ENCODE results near the gene TXNDC11. TPM values are rescaled to one million over a fixed set of nuclear protein-coding genes. Genes with fewer than 3 reads are reported as not detected.

Gene TXNDC11
- total RNA-seq, 2 experiments from 2014 or later: 111 to 112 TPM

DNA sequence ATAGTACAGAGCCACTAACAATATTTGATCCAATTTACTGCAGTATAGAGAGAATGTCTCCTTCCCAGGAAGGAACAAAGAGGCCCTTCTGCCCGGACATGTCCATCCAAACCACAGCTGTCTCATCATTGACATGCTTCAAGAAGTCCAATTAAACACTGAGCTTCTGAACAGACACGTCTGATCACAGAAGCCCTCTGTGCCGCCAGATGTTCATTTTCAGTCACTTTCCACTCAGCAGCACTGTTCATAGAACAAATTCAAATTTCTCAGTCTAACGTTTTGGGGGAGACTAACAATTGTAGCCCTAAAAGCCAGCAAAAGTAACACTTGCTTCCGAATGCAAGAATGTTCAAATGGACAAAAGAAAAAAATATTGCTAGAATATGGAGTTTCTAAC, 39.1 kb upstream of the TXNDC11 start:
- CTCF ChIA-PET: interaction anchor here (3.6 kb wide), 1 partner anchor 15 kb away, joined by 37 read pairs; the partner anchor contains the start of gene ZC3H7A
- peaks cover 50% of the 10 kb centered on the region for H3K4me1 ChIP-seq (ENCODE audit: insufficient read depth, low read length)

DNA sequence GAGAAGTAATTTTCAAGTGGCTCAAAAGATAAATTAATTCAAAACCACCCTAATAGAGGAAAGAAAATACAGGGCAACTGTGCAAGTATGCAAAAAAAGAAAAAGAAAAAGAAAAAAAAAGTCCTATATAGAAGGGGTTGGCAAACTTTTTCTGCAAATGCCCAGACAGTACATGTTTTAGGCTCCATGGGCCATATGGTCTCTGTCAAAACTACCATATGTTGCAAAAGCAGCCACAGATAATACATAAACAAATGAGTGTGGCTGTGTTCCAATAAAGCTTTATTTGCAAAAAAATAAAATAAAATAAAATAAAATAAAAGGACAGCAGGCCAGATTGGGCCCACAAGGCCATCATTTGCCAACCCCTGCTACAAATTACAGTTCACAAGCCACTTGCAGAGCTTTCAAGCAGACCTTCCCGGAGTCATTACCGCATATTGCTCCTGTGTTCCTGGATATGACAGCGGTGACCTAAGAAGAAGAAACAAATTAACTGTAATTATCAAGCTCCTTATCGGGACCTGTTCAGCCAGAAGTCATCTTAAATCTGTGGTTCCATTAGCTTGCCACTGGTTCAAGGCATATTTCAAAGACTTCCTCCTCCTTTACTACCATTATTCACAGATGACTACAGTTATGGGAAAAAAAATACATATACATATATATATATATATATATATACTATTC, 38.5 kb upstream of the TXNDC11 start:
- TF ChIP-seq, protein P1, sequence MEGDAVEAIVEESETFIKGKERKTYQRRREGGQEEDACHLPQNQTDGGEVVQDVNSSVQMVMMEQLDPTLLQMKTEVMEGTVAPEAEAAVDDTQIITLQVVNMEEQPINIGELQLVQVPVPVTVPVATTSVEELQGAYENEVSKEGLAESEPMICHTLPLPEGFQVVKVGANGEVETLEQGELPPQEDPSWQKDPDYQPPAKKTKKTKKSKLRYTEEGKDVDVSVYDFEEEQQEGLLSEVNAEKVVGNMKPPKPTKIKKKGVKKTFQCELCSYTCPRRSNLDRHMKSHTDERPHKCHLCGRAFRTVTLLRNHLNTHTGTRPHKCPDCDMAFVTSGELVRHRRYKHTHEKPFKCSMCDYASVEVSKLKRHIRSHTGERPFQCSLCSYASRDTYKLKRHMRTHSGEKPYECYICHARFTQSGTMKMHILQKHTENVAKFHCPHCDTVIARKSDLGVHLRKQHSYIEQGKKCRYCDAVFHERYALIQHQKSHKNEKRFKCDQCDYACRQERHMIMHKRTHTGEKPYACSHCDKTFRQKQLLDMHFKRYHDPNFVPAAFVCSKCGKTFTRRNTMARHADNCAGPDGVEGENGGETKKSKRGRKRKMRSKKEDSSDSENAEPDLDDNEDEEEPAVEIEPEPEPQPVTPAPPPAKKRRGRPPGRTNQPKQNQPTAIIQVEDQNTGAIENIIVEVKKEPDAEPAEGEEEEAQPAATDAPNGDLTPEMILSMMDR (IDR thresholded peaks at IDR 0.05): no peak
- peaks cover 54% of the 10 kb centered on the region for H3K36me3 Mint-ChIP-seq (ENCODE audit: low read depth)
- DNase-seq (no peak), ATAC-seq (ENCODE audit: poor library complexity) (no peak)
- H3K27me3 ChIP-seq (ENCODE audit: control insufficient read depth in 1 of 2, insufficient read depth in 2 of 2, low read length in 2 of 2): no peaks in the 10 kb centered on the region
- H3K4me3 ChIP-seq (ENCODE audit: low read length): no peak overlapping the region
- peak overlapping the region; percentile 95 to 98 for H3K27ac ChIP-seq (ENCODE audit: low read depth in 1 of 2, low read length in 2 of 2)
- no peaks in the 10 kb centered on the region for H3K9me3 ChIP-seq (ENCODE audit: control insufficient read depth in 1 of 2, insufficient read depth in 1 of 2, low read length in 2 of 2)
- intact Hi-C loops (cut with DNase I, micrococcal nuclease): loop anchor here in 1 of 2 experiments (5.0 to 10.0 kb wide), 2 partner anchors 71 to 294 kb away; partner anchors contain the start of gene RSL1D1
- H3K4me3 Mint-ChIP-seq: no peak overlapping the region
- peak overlapping the region; percentile 94 for H3K27ac Mint-ChIP-seq
- H3K9me3 Mint-ChIP-seq: no peaks in the 10 kb centered on the region
- no peaks in the 10 kb centered on the region for H3K27me3 Mint-ChIP-seq
- ChIA-PET CTCF (interaction anchor here (3.6 kb wide), 1 partner anchor 16 kb away, joined by 37 read pairs; the partner anchor contains the start of gene ZC3H7A), POLR2A (interaction anchor here (0.9 to 8.1 kb wide), 4 partner anchors 15 to 38 kb away, joined by 3 to 163 read pairs (median 26); partner anchors contain the start of genes TXNDC11 and ZC3H7A)
- H3K4me1 ChIP-seq (ENCODE audit: insufficient read depth, low read length): peaks cover 47% of the 10 kb centered on the region
- H3K36me3 ChIP-seq (ENCODE audit: insufficient read depth, low read length): peaks cover 40% of the 10 kb centered on the region
- peaks cover 43% of the 10 kb centered on the region for H3K4me1 Mint-ChIP-seq (ENCODE audit: low read depth)

More for the DNA sequence above, 39.1 kb upstream of the TXNDC11 start:
- POLR2A ChIA-PET: interaction anchor here (5.1 to 8.1 kb wide), 2 partner anchors 14 to 39 kb away, joined by 50 to 163 read pairs; partner anchors contain the start of genes TXNDC11 and ZC3H7A
- H3K27ac Mint-ChIP-seq: peak overlapping the region; percentile 94
- Histone ChIP-seq H3K27me3 (ENCODE audit: control insufficient read depth in 1 of 2, insufficient read depth in 2 of 2, low read length in 2 of 2) (no peaks in the 10 kb centered on the region), H3K27ac (ENCODE audit: low read depth in 1 of 2, low read length in 2 of 2) (peak overlapping the region; percentile 95 to 98), H3K9me3 (ENCODE audit: control insufficient read depth in 1 of 2, insufficient read depth in 1 of 2, low read length in 2 of 2) (no peaks in the 10 kb centered on the region), H3K36me3 (ENCODE audit: insufficient read depth, low read length) (peaks cover 33% of the 10 kb centered on the region), H3K4me3 (ENCODE audit: low read length) (no peak overlapping the region)
- no peaks in the 10 kb centered on the region for H3K9me3 Mint-ChIP-seq
- intact Hi-C loops (cut with DNase I, micrococcal nuclease): loop anchor here (1.0 to 10.0 kb wide), 5 partner anchors 10 to 293 kb away; partner anchors contain the start of genes RSL1D1 (in 1 of the 2) and ZC3H7A (in 1 of the 2)
- DNase-seq (no peak), ATAC-seq (ENCODE audit: poor library complexity) (no peak)
- no peaks in the 10 kb centered on the region for H3K27me3 Mint-ChIP-seq
- TF ChIP-seq, protein P1 (IDR thresholded peaks at IDR 0.05): no peak
- peaks cover 48% of the 10 kb centered on the region for H3K36me3 Mint-ChIP-seq (ENCODE audit: low read depth)
- peaks cover 50% of the 10 kb centered on the region for H3K4me1 Mint-ChIP-seq (ENCODE audit: low read depth)
- H3K4me3 Mint-ChIP-seq: peak overlapping the region; percentile 56

DNA sequence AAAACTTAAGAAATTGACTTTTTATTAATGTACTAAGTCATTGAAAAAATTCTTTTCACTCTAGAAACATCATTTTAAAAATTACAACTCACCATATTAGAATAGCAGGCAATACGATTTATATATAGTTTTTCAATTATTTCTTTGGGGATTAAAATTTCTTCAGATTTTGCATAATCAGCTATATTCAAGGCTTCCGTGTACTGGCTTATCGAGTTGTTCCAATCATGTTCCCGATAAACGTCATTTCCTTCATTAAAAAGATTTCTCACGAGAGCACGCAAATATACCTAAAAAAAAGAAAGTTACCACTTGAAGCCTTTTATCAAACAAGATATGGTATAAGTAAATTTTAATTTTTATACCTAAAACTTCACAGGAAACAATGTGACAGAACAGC, 36.4 kb upstream of the TXNDC11 start:
- Histone ChIP-seq H3K27ac (ENCODE audit: low read depth in 1 of 2, low read length in 2 of 2) (no peak overlapping the region), H3K9me3 (ENCODE audit: control insufficient read depth in 1 of 2, insufficient read depth in 1 of 2, low read length in 2 of 2) (no peaks in the 10 kb centered on the region), H3K4me1 (ENCODE audit: insufficient read depth, low read length) (peaks cover 26% of the 10 kb centered on the region), H3K4me3 (ENCODE audit: low read length) (no peak overlapping the region), H3K36me3 (ENCODE audit: insufficient read depth, low read length) (peaks cover 54% of the 10 kb centered on the region), H3K27me3 (ENCODE audit: control insufficient read depth in 1 of 2, insufficient read depth in 2 of 2, low read length in 2 of 2) (no peaks in the 10 kb centered on the region)
- no peaks in the 10 kb centered on the region for H3K9me3 Mint-ChIP-seq
- H3K4me1 Mint-ChIP-seq (ENCODE audit: low read depth): peaks cover 33% of the 10 kb centered on the region
- no peak overlapping the region for H3K27ac Mint-ChIP-seq
- POLR2A ChIA-PET: interaction anchor here (1.5 kb wide), 1 partner anchor 18 kb away, joined by 11 read pairs; the partner anchor contains the start of gene ZC3H7A
- H3K36me3 Mint-ChIP-seq (ENCODE audit: low read depth): peaks cover 74% of the 10 kb centered on the region
- H3K27me3 Mint-ChIP-seq: no peaks in the 10 kb centered on the region
- H3K4me3 Mint-ChIP-seq: no peak overlapping the region
- ATAC-seq (ENCODE audit: poor library complexity) (no peak), DNase-seq (no peak)
- CTCF ChIA-PET: interaction anchor here (2.7 kb wide), 1 partner anchor 18 kb away, joined by 8 read pairs; the partner anchor contains the start of gene ZC3H7A
- TF ChIP-seq, protein P1 (IDR thresholded peaks at IDR 0.05): no peak
- intact Hi-C loops (cut with DNase I, micrococcal nuclease): no loop called here
